Stimulated activated CD4-positive, alpha-beta T cell treated with anti-CD3 and anti-CD28 coated beads, Interleukin-4, amount 100 ng/mL, for 1 hour (primary cell): ENCODE results near the gene MPHOSPH8.

Source experiments
- DNase-seq: peaks from one replicate; pipeline ENCODE4 v3.0.0-alpha.2; 2020

MPHOSPH8 gene

GRCh38 chr13:19633479-19634255, at the start of gene MPHOSPH8:
Gene MPHOSPH8, plus strand, starts transcription at chr13:19633659. Its CDS starts 90 bp downstream, at chr13:19633749.
- DNase-seq = peak; percentile 91

GRCh38 chr13:19586904-19587634, 46.4 kb upstream of the MPHOSPH8 start:
- peak; percentile 74 for DNase-seq

- DNase-seq = no peak
Measured at GRCh38 chr13:19587635-19588300, 45.7 kb upstream of the MPHOSPH8 start.

GRCh38 chr13:19589312-19589711, 44.1 kb upstream of the MPHOSPH8 start:
- no peak for DNase-seq

GRCh38 chr13:19590423-19590822, 43.0 kb upstream of the MPHOSPH8 start:
- DNase-seq = no peak

- DNase-seq = no peak
Measured at GRCh38 chr13:19591864-19592263, 41.6 kb upstream of the MPHOSPH8 start.

- DNase-seq = no peak
Measured at GRCh38 chr13:19592657-19593180, 40.7 kb upstream of the MPHOSPH8 start.

- DNase-seq = no peak
Measured at GRCh38 chr13:19596086-19596485, 37.4 kb upstream of the MPHOSPH8 start.

- DNase-seq = no peak
Measured at GRCh38 chr13:19596960-19597361, 36.5 kb upstream of the MPHOSPH8 start.

- no peak for DNase-seq
Measured at GRCh38 chr13:19597523-19597922, 35.9 kb upstream of the MPHOSPH8 start.

GRCh38 chr13:19601749-19602725, 31.4 kb upstream of the MPHOSPH8 start:
- DNase-seq = peak; percentile 45

- DNase-seq = no peak
Measured at GRCh38 chr13:19604306-19604705, 29.2 kb upstream of the MPHOSPH8 start.

- DNase-seq = no peak
Measured at GRCh38 chr13:19605161-19605955, 28.1 kb upstream of the MPHOSPH8 start.

GRCh38 chr13:19606152-19606551, 27.3 kb upstream of the MPHOSPH8 start:
- no peak for DNase-seq

- no peak for DNase-seq
Measured at GRCh38 chr13:19606737-19607136, 26.7 kb upstream of the MPHOSPH8 start.

- no peak for DNase-seq
Measured at GRCh38 chr13:19607523-19608078, 25.9 kb upstream of the MPHOSPH8 start.

- no peak for DNase-seq
Measured at GRCh38 chr13:19618977-19619376, 14.5 kb upstream of the MPHOSPH8 start.

GRCh38 chr13:19622193-19622592, 11.3 kb upstream of the MPHOSPH8 start:
- DNase-seq = no peak

GRCh38 chr13:19624265-19624664, 9.2 kb upstream of the MPHOSPH8 start:
- no peak for DNase-seq

GRCh38 chr13:19632915-19633478, 462 bp upstream of the MPHOSPH8 start:
- DNase-seq = no peak
